Mesothelial cell of epicardium (in vitro differentiated cells): ENCODE measurements around the gene POP5. TPM values are rescaled to one million over a fixed set of nuclear protein-coding genes. Genes with fewer than 3 reads are reported as not detected.

Source experiments
- DNase-seq, 2 experiments: peaks; one replicate each; pipeline ENCODE4 v3.0.0; 2021; ENCODE audit warnings: low spot score in 2 of 2; ENCODE audit not compliant: unreplicated experiment in 2 of 2
- H3K27ac Mint-ChIP-seq: 2 replicates; pipeline ENCODE4 v1.8.0; 2021; ENCODE audit warnings: mixed read lengths
- H3K27me3 Mint-ChIP-seq: 2 replicates; pipeline ENCODE4 v1.8.0; 2021; ENCODE audit warnings: low read depth, mixed read lengths
- H3K36me3 Mint-ChIP-seq: 2 replicates; pipeline ENCODE4 v1.8.0; 2021; ENCODE audit warnings: mixed read lengths
- H3K4me1 Mint-ChIP-seq: 2 replicates; pipeline ENCODE4 v1.8.0; 2021; ENCODE audit warnings: mixed read lengths
- H3K4me3 Mint-ChIP-seq: 2 replicates; pipeline ENCODE4 v1.8.0; 2021; ENCODE audit warnings: mild to moderate bottlenecking, moderate library complexity, mixed read lengths
- H3K9me3 Mint-ChIP-seq: 2 replicates; pipeline ENCODE4 v1.8.0; 2021; ENCODE audit warnings: mixed read lengths
- total RNA-seq: library from RNA; stranded (reverse); gene quantifications from 3 replicates; pipeline ENCODE4 v1.2.1, GENCODE V29; 2021
- TF ChIP-seq, protein P1 (sequence below): fragments of 200-600 bp; sonication (generic); IDR thresholded peaks from one replicate; pipeline ENCODE4 v1.5.0; 2021; ENCODE audit warnings: antibody characterized with exemption; ENCODE audit not compliant: unreplicated experiment

Gene POP5
- total RNA-seq, 1 donor from 2014 or later: 38.6 TPM

- Mint-ChIP-seq H3K4me1 (no peaks in the 10 kb centered on the region), H3K27ac (no peak overlapping the region)
These were observed 18.7 kb upstream of the POP5 start for GRCh38 chr12:120599672-120600552.

DNA sequence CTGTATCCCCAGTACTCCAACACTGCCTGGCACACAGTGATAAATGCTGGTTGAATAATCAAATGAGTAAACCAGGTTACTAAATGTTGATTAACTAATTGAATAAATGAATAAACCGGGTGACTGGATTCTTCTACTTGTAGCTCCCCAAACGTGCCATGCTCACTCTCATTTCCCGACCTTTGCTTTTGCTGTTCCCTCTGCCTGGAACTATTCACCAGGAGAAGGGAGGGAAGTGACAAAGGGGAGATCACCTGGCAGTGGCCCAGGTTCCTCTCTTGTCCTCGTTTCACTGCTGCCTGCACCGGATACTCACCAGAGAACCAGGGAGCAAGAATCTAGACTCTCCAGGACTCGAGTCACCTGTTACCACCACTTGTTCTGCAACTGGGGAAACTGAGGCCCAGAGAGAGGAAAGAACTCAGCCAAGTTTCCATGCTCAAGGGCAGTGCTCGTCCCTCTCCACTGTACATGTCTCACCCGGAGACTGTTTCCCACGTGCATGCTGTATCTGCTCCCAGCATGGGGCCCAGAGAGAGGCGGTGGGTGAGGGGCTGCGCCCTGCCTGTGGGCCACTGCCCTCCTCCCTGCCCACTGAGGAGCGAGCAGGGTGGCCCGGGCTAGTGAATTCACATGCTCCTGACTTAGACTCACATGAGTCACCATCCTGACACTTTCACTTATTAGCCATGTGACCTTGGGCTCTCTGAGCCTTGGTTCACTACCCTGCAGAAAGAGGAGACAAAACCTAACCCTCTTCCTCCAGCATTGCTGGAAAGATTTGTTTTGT lies 17.7 kb upstream of the POP5 start:
- Mint-ChIP-seq H3K36me3 (no peaks in the 10 kb centered on the region), H3K4me3 (no peak overlapping the region), H3K9me3 (no peaks in the 10 kb centered on the region), H3K27ac (no peak overlapping the region), H3K27me3 (peaks cover 12% of the 10 kb centered on the region), H3K4me1 (no peaks in the 10 kb centered on the region)
- DNase-seq: no peak
- TF ChIP-seq, protein P1, sequence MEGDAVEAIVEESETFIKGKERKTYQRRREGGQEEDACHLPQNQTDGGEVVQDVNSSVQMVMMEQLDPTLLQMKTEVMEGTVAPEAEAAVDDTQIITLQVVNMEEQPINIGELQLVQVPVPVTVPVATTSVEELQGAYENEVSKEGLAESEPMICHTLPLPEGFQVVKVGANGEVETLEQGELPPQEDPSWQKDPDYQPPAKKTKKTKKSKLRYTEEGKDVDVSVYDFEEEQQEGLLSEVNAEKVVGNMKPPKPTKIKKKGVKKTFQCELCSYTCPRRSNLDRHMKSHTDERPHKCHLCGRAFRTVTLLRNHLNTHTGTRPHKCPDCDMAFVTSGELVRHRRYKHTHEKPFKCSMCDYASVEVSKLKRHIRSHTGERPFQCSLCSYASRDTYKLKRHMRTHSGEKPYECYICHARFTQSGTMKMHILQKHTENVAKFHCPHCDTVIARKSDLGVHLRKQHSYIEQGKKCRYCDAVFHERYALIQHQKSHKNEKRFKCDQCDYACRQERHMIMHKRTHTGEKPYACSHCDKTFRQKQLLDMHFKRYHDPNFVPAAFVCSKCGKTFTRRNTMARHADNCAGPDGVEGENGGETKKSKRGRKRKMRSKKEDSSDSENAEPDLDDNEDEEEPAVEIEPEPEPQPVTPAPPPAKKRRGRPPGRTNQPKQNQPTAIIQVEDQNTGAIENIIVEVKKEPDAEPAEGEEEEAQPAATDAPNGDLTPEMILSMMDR: no peak

More at GRCh38 chr12:120599672-120600552, 18.7 kb upstream of the POP5 start:
- no peaks in the 10 kb centered on the region for H3K36me3 Mint-ChIP-seq
- no peak for DNase-seq
- TF ChIP-seq, protein P1: no peak
- no peak overlapping the region for H3K4me3 Mint-ChIP-seq
- H3K9me3 Mint-ChIP-seq: no peaks in the 10 kb centered on the region
- H3K27me3 Mint-ChIP-seq: peaks cover 12% of the 10 kb centered on the region

DNA sequence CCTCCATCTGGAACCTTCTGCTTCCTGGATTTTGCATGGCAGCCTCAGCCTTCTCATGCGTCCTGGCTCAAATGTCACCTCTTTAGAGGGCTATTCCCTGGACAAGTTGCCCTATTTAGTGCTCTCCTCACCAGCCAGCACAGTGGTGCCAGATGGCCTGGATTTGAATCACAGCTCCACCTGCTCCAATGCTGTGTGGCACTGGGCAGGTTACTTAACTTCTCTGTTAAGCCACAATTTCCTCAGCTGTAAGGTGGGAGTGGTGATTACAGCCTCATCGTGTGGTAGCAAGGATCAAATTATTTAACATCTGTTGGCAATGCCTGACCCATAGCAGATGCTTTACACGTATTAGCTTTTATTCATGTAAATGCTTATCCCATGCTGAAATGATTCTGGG lies 16.7 kb upstream of the POP5 start:
- no peak overlapping the region for H3K4me3 Mint-ChIP-seq
- H3K36me3 Mint-ChIP-seq: no peaks in the 10 kb centered on the region
- no peaks in the 10 kb centered on the region for H3K9me3 Mint-ChIP-seq
- TF ChIP-seq, protein P1: no peak
- H3K27me3 Mint-ChIP-seq: peaks cover 12% of the 10 kb centered on the region
- no peaks in the 10 kb centered on the region for H3K4me1 Mint-ChIP-seq
- DNase-seq: no peak
- H3K27ac Mint-ChIP-seq: no peak overlapping the region

GRCh38 chr12:120596901-120597300 lies 15.7 kb upstream of the POP5 start:
- TF ChIP-seq, protein P1: no peak
- Mint-ChIP-seq H3K9me3 (no peaks in the 10 kb centered on the region), H3K27me3 (peaks cover 12% of the 10 kb centered on the region), H3K4me3 (no peak overlapping the region), H3K36me3 (no peaks in the 10 kb centered on the region), H3K4me1 (no peaks in the 10 kb centered on the region), H3K27ac (no peak overlapping the region)
- no peak for DNase-seq

DNA sequence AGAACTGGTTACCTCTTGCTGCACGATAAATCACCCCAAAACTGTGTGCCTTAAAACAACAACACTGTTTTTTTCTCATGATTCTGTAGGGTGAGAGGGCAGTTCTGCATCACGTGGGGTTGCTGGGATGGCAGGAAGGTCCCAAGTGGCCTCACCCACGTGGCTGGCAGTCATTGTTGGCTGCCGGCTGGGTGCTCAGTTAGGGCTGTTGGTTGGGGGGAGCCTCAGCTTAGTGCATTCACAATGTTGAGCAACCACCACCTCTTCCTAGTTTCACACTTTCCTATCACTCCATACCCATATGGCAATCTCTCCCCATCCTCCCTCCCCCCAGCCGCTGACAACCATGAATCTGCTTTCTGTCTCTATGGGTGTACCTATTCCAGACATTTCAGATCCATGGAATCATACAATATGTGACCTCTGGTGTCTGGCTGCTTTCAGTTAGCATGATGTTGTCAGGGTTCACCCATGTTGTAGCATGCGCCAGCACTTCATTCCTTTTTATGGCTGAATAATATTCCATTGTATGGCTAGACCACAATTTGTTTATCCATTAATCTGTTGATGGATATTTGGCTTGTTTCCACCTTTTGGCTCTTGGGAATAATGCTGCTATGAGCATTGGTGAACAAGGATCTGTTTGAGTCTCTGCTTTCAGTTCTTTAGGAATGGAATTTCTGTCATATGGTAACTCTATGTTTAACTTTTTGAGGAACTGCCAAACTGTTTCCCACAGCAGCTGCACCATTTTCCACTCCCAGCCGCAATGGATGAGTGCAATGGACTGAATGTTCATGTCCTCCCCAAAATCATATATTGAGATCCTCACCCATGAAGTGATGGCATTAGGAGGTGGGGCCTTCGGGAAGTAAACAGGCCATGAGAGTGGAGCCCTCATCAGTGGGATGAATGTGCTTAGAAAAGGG lies 11.2 kb upstream of the POP5 start:
- no peaks in the 10 kb centered on the region for H3K9me3 Mint-ChIP-seq
- H3K36me3 Mint-ChIP-seq: no peaks in the 10 kb centered on the region
- no peak overlapping the region for H3K4me3 Mint-ChIP-seq
- no peak for DNase-seq
- no peak overlapping the region for H3K27ac Mint-ChIP-seq
- TF ChIP-seq, protein P1: no peak
- no peaks in the 10 kb centered on the region for H3K4me1 Mint-ChIP-seq
- H3K27me3 Mint-ChIP-seq: peaks cover 8% of the 10 kb centered on the region
